Stimulated activated naive B cell treated with anti-CD40 and anti-IgM and Interleukin-4, amounts not matched to agents 10 μg/mL and 1 μg/mL and 100 μg/mL, for 72 hours (primary cell): ENCODE data around the gene SAMD11.

Source experiments
- ATAC-seq, 2 donors: fragments of 150-1000 bp; cut with Tn5 transposase; replicated peaks; 2 replicates each; pipeline ENCODE4 v1.10.0; 2021; ENCODE audit warnings: moderate library complexity in 1 of 2
- DNase-seq: peaks from one replicate; pipeline ENCODE4 v3.0.0; 2021
- H3K27ac Mint-ChIP-seq: one replicate; pipeline ENCODE4 v1.8.0; 2022; ENCODE audit warnings: mild to moderate bottlenecking, mixed read lengths
- H3K27me3 Mint-ChIP-seq, 2 donors: one replicate each; pipeline ENCODE4 v1.8.0; 2022; ENCODE audit warnings: mixed read lengths in 2 of 2
- H3K36me3 Mint-ChIP-seq, 2 donors: one replicate each; pipeline ENCODE4 v1.8.0; 2022; ENCODE audit warnings: mixed read lengths in 2 of 2, mild to moderate bottlenecking in 1 of 2
- H3K4me1 Mint-ChIP-seq, 2 donors: one replicate each; pipeline ENCODE4 v1.8.0; 2022; ENCODE audit warnings: mixed read lengths in 2 of 2, mild to moderate bottlenecking in 1 of 2
- H3K4me3 Mint-ChIP-seq, 2 donors: one replicate each; pipeline ENCODE4 v1.8.0; 2022; ENCODE audit warnings: mild to moderate bottlenecking in 2 of 2, mixed read lengths in 2 of 2, moderate library complexity in 1 of 2
- H3K9me3 Mint-ChIP-seq, 2 donors: one replicate each; pipeline ENCODE4 v1.8.0; 2022; ENCODE audit warnings: mixed read lengths in 2 of 2, mild to moderate bottlenecking in 1 of 2

The SAMD11 gene

DNA sequence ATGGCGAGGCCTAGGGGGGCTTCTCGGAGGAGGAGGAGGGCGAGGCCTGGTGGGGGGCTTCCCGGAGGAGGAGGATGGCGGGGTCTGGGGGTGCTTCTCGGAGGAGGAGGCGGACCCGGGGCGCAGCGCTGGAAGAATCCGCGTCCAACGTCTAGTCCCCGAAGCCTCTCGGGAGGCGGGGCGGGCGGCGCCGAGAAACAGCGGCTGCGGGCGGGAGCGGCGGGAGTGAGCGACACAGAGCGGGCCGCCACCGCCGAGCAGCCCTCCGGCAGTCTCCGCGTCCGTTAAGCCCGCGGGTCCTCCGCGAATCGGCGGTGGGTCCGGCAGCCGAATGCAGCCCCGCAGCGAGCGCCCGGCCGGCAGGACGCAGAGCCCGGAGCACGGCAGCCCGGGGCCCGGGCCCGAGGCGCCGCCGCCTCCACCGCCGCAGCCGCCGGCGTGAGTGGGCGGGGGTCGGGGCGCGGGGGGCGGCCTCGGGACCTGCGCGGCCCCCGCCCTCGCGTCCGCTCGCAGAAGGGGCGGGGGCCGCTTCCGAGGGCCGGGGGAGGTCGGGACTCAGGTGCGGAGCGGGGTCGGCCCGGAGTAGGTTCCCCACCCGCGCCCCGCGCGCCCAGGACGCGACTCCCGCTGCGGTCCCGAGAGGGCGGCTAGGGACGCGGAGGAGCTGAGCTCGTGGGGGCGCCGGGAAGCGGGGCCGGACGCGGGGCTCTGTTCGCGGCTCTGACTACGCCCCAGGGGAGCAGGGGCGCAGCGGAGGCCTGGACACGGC, 36.8 kb downstream of the SAMD11 start, which contains the start of gene KLHL17:
TSS of gene KLHL17 (plus strand) at position 222 of the 769 bp plus-strand sequence. CDS start at position 332, 110 bp downstream.
- Mint-ChIP-seq H3K4me1 (peaks cover 18 to 51% of the 10 kb centered on the region in 2 donors), H3K9me3 (no peaks in the 10 kb centered on the region), H3K4me3 (peak within 1 kb of the TSS; percentile 86 to 96), H3K27me3 (no peaks in the 10 kb centered on the region), H3K36me3 (peaks cover 21 to 35% of the 10 kb centered on the region in 2 donors), H3K27ac (peak within 1 kb of the TSS; percentile 81)
- ATAC-seq (peak; percentile 64 to 69), DNase-seq (peak; percentile 75)

DNA sequence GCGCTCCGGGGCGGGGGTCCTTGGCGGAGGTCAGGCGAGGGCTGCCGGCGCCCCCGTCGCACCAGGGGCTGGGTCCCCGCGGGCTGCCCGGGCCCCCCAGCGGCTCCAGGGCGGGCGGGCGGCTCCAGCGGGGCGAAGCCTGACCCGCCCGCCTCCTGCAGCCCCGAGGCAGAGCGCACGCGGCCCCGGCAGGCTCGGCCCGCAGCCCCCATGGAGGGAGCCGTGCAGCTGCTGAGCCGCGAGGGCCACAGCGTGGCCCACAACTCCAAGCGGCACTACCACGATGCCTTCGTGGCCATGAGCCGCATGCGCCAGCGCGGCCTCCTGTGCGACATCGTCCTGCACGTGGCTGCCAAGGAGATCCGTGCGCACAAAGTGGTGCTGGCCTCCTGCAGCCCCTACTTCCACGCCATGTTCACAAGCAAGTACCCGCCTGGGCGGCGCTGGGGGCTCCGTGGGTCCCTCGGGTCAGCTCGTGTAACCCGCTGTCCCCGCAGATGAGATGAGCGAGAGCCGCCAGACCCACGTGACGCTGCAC, 37.5 kb downstream of the SAMD11 start:
- Mint-ChIP-seq H3K27me3 (no peaks in the 10 kb centered on the region), H3K9me3 (no peaks in the 10 kb centered on the region), H3K27ac (no peak overlapping the region), H3K4me1 (peaks cover 21 to 52% of the 10 kb centered on the region in 2 donors), H3K4me3 (peak overlapping the region; percentile 62 to 69), H3K36me3 (peaks cover 16 to 32% of the 10 kb centered on the region in 2 donors)
- no peak for DNase-seq
- ATAC-seq = no peak

DNA sequence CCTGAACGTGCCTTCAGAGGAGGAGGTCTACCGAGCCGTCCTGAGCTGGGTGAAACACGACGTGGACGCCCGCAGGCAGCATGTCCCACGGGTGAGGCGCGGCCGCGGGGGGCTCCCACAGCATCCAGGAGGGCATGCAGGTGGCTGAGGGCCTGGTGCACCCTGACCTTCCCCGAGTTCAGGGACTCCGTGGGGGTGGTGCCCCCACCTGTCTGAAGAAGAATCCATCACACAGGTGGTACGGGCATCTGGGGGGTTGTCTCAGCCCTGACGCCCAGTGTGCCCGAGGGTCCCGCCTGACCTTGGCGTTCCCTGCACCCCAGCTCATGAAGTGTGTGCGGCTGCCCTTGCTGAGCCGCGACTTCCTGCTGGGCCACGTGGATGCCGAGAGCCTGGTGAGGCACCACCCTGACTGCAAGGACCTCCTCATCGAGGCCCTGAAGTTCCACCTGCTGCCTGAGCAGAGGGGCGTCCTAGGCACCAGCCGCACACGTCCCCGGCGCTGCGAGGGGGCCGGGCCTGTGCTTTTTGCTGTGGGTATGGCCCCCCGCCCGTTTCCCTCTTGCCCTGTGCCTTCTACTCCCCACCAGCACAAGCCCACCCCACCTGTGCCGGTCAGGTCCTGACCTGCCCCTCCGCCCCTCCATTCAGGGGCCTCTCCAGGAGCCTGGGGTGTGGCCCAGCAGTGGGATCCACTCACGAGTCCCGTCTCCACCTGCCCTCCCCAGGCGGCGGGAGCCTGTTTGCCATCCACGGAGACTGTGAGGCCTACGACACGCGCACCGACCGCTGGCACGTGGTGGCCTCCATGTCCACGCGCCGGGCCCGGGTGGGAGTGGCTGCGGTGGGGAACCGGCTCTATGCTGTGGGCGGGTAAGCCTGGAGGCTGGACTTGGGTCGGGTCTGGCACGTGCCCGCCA, 38.9 kb downstream of the SAMD11 start:
- H3K4me3 Mint-ChIP-seq = peak overlapping the region; percentile 69 to 70
- H3K36me3 Mint-ChIP-seq = peaks cover 7 to 24% of the 10 kb centered on the region in 2 donors
- DNase-seq (no peak), ATAC-seq (no peak)
- no peaks in the 10 kb centered on the region for H3K27me3 Mint-ChIP-seq
- peaks cover 13 to 47% of the 10 kb centered on the region in 2 donors for H3K4me1 Mint-ChIP-seq
- no peaks in the 10 kb centered on the region for H3K9me3 Mint-ChIP-seq
- no peak overlapping the region for H3K27ac Mint-ChIP-seq

DNA sequence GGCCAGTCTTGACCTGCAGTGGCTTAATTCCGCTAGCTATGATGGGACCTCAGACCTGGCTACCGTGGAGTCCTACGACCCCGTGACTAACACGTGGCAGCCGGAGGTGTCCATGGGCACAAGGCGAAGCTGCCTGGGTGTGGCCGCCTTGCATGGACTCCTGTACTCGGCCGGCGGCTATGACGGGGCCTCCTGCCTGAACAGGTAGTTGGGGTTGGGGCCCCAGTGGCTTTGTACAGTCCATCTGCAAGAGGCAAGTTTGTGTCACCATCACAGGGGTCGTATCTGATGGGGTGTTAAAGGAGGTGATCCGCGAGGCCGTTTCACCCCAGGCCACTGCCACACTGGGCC, 39.6 kb downstream of the SAMD11 start:
- ATAC-seq = no peak
- Mint-ChIP-seq H3K27ac (no peak overlapping the region), H3K4me3 (no peak overlapping the region), H3K9me3 (no peaks in the 10 kb centered on the region), H3K36me3 (peaks cover 6 to 21% of the 10 kb centered on the region in 2 donors), H3K27me3 (peaks cover 1 to 2% of the 10 kb centered on the region in 2 donors), H3K4me1 (peaks cover 11 to 42% of the 10 kb centered on the region in 2 donors)
- DNase-seq = no peak

DNA sequence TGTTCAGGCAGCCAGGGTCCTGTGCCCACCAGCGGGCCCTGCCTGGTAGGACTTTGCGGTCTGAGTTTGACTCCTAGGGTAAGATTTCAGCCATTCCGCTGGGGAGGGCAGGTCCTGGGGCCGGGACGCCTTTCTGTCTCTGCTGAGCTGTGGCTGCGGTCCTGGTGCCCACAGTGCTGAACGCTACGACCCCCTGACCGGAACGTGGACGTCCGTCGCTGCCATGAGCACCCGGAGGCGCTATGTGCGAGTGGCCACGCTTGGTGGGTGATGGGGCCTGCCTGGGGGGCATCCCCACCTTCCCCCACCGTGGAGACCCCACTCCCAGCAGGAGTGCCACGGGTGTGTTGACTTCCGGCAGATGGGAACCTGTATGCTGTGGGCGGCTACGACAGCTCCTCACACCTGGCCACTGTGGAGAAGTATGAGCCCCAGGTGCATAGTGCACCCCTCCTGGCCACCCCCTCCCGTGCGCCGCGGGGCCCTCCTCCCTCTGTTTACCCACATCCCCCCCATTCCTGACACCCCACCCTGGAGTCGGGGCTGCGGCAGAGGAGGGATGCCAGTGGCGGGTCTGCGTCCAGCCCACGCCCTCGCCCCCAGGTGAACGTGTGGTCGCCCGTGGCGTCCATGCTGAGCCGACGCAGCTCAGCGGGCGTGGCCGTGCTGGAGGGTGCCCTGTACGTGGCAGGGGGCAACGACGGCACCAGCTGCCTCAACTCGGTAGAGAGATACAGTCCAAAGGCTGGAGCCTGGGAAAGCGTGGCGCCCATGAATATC, 40.2 kb downstream of the SAMD11 start:
- DNase-seq = no peak
- ATAC-seq = no peak
- peaks cover 6 to 18% of the 10 kb centered on the region in 2 donors for H3K36me3 Mint-ChIP-seq
- no peaks in the 10 kb centered on the region for H3K9me3 Mint-ChIP-seq
- H3K4me1 Mint-ChIP-seq = peaks cover 9 to 36% of the 10 kb centered on the region in 2 donors
- no peak overlapping the region for H3K27ac Mint-ChIP-seq
- no peak overlapping the region for H3K4me3 Mint-ChIP-seq
- peaks cover 7 to 8% of the 10 kb centered on the region in 2 donors for H3K27me3 Mint-ChIP-seq

DNA sequence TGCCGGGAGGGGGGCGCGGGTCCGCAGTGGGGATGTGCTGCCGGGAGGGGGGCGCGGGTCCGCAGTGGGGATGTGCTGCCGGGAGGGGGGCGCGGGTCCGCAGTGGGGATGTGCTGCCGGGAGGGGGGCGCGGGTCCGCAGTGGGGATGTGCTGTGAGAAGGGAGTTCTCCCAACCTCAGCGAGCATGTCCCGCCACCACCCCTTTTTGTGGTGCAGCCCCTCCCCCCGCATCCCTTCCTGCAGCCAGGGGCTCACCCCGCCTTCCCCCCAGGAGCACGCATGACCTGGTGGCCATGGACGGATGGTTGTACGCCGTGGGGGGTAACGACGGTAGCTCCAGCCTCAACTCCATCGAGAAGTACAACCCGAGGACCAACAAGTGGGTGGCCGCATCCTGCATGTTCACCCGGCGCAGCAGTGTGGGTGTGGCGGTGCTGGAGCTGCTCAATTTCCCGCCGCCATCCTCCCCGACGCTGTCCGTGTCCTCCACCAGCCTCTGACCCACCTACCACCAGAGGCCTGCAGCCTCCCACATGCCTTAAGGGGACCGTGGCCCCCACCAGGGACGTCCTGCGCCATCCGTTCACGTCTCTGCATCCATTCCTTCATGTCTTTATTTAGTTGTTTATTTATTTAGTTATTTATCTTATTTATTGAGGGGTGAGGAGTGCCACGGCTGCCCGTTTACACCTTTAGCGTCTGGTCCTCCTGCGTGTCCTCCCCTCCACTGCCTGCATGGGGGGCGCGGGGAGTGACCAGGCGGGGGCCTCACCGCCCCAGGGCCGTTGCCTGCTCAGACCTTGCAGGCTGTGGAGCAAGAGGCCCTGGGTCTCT, 41.2 kb downstream of the SAMD11 start:
- no peak for ATAC-seq
- Mint-ChIP-seq H3K4me1 (peaks cover 9 to 31% of the 10 kb centered on the region in 2 donors), H3K27me3 (peaks cover 16 to 17% of the 10 kb centered on the region in 2 donors), H3K27ac (no peak overlapping the region), H3K4me3 (no peak overlapping the region), H3K9me3 (no peaks in the 10 kb centered on the region), H3K36me3 (peaks cover 6 to 18% of the 10 kb centered on the region in 2 donors)
- DNase-seq = no peak

DNA sequence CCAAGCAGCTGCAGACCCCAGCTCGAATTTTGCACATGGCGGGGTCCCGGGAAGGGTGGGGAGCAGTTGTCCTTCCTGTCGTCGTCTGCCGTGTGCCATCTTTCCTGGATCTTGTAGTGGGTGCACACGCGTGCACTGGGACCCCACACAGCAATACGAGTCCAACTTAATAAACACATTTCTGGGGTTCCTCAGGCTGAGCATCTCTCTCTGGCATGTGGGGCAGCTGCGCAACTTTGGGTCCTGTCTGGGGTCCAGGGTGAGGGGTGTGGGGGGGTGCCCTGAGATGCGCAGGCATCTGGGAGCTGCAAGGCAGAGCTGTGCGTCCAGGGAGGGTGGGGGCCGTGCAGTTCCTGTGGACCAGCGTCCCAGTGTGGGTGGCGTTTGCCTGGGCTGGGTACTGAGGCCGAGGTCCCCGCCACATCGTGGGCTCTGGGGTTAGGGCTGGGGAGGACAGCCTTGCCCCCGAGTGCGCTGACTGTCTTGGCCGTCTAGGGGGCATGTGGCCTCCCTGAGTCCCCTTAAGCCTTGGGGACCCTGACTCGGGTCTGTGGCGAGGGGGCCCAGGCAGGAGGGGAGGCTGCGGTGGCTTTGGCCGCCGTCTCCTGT, 41.9 kb downstream of the SAMD11 start:
- Mint-ChIP-seq H3K4me3 (peak overlapping the region; percentile 46 to 61), H3K4me1 (peaks cover 9 to 31% of the 10 kb centered on the region in 2 donors), H3K27me3 (peaks cover 16 to 17% of the 10 kb centered on the region in 2 donors), H3K9me3 (no peaks in the 10 kb centered on the region), H3K27ac (no peak overlapping the region), H3K36me3 (peaks cover 6 to 18% of the 10 kb centered on the region in 2 donors)
- DNase-seq = no peak
- no peak for ATAC-seq

DNA sequence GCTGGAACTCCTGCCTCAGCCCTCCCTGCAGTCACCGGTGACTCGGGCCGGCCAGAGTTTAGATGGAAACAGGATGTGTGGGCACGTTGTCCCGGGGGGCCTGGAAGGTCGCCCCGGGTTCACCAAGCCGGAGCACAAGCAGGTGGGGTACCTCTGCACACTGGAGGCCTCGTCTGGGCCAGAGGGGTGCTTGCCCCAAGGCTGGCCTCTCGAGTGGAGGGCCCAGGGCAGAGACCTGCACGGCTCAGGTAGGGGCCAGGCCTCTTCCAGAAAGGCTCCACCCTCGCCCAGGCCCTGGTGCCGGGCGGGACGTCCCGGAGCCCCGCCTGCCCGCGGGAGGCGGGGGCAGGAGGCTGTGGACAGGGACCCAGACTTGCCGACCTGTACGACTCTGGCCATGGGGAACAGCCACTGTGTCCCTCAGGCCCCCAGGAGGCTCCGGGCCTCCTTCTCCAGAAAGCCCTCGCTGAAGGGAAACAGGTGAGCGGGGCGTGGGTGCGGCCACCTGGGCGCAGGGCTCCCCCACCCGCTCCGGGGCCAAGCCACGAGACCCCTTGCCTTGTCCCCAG, 42.5 kb downstream of the SAMD11 start, which contains the start of gene PLEKHN1:
TSS of gene PLEKHN1 (plus strand) at position 348 of the 569 bp plus-strand sequence. CDS start at position 398, 50 bp downstream.
- Mint-ChIP-seq H3K4me3 (peak within 1 kb of the TSS; percentile 84 to 87), H3K9me3 (no peaks in the 10 kb centered on the region), H3K4me1 (peaks cover 9 to 29% of the 10 kb centered on the region in 2 donors), H3K36me3 (peaks cover 6 to 18% of the 10 kb centered on the region in 2 donors), H3K27ac (no peak within 1 kb of the TSS), H3K27me3 (peaks cover 16 to 20% of the 10 kb centered on the region in 2 donors)
- DNase-seq = no peak
- peak; percentile 72 to 79 for ATAC-seq

DNA sequence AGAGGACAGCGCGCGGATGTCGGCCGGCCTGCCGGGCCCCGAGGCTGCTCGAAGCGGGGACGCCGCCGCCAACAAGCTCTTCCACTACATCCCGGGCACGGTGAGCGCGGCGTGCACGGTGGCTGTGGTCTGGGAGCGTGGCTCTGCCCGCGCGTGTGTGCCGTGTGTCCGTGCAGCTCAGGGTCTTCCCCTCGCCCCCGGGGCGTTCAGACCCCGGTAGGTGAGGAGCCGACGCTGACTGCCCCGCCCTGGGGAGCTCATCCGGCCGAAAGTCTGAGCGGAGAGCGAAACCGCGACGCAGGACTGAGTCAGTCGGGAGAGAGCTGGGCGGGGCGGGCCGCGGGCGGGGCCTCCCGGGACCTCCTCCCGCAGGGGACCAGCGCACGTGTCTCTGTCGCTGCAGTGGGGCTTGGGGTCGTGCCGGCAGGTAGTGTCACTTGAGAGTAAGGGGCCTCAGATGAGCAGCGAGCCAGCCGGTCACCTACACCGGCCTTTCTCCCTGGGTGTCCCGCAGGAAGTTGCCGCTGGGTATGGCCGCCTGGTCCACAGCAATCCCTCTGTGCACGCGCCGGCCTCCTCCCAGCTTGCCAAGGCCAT, 43.1 kb downstream of the SAMD11 start:
- ATAC-seq (peak; percentile 86), DNase-seq (peak; percentile 37)
- H3K4me1 Mint-ChIP-seq = peaks cover 9 to 24% of the 10 kb centered on the region in 2 donors
- no peaks in the 10 kb centered on the region for H3K9me3 Mint-ChIP-seq
- H3K36me3 Mint-ChIP-seq = peaks cover 6 to 18% of the 10 kb centered on the region in 2 donors
- peaks cover 20 to 26% of the 10 kb centered on the region in 2 donors for H3K27me3 Mint-ChIP-seq
- H3K4me3 Mint-ChIP-seq = peak overlapping the region; percentile 84 to 87
- no peak overlapping the region for H3K27ac Mint-ChIP-seq

DNA sequence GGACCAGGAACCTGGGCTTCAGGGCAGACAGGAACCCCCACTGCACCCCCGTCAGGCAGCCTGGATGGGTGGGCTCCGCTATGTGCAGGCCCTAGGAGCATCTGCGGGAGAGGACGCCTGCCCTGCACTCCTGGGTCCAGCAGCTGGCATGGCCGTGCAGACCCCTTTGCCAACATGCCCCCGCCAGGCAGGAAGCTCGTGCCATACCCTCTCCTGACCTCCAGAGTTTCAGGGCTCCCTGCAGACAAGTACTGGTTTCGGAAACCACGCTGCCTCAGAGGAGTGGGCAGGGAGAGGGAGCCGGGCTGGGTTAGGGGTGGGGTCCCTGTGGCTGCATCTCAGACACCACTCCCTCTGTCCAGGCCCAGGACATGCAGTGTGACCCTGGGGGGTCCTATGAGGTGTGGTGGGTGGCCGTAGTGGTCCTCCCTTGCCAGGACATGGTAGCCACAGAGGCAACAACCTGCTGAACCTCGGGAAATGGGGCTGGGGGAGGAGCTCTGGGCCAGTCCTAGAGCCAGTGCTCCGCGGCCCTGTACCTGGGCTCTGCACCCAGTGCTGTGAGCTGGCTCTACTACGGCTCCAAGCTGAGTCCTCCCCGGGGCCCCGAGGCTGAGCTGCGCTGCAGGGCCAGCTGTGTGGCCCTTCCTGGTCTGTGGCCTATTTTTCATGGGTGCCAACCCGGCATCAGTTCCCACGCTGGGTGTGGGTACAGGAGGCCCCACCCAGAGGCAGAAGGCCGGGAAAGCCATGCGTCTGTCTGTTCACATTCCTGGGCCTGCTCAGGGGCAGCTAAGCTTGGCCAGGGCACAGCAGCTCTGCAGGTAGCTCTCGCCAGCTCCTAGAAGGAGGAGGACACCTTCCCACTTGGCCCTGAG, 44.0 kb downstream of the SAMD11 start:
- peaks cover 6 to 22% of the 10 kb centered on the region in 2 donors for H3K4me1 Mint-ChIP-seq
- H3K27me3 Mint-ChIP-seq = peaks cover 23 to 27% of the 10 kb centered on the region in 2 donors
- peaks cover 2 to 14% of the 10 kb centered on the region in 2 donors for H3K36me3 Mint-ChIP-seq
- H3K9me3 Mint-ChIP-seq = no peaks in the 10 kb centered on the region
- DNase-seq (no peak), ATAC-seq (no peak)
- peak overlapping the region in 1 of 2 donors; percentile 2 for H3K4me3 Mint-ChIP-seq
- no peak overlapping the region for H3K27ac Mint-ChIP-seq

DNA sequence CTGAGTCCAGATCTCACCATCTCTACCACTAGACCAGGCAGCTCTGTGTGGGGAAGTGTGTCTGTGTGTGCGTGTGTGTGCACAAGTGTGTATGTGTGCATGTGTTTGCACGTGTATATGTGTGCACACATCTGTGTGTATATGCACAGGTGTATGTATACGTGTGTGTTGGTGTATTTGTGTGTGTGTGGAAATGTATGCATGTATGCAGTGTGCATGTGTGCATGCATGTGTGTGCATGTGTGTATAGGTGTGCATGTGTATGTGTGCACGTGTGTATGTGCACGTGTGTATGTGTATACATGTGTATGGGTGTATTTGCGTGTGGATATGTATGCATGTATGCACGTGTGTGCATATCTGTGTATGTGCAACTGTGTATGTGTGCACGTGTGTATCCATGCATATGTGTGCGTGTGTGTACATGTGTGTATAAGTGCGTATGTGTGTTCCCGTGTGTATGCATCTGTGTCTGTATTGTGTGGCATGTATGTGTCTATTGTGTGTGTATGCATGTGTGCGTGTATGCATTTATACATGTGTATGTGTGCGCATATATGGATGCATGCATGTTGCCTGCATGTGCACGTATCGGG, 45.6 kb downstream of the SAMD11 start:
- H3K4me3 Mint-ChIP-seq = no peak overlapping the region
- no peak overlapping the region for H3K27ac Mint-ChIP-seq
- H3K9me3 Mint-ChIP-seq = no peaks in the 10 kb centered on the region
- DNase-seq = no peak
- peaks cover 32 to 44% of the 10 kb centered on the region in 2 donors for H3K27me3 Mint-ChIP-seq
- peaks cover 2 to 6% of the 10 kb centered on the region in 2 donors for H3K36me3 Mint-ChIP-seq
- ATAC-seq = no peak
- H3K4me1 Mint-ChIP-seq = peaks cover 6 to 22% of the 10 kb centered on the region in 2 donors
